NCI-H748 (cell line): ENCODE results near the gene TRERF1.

ENCODE experiments used
- DNase-seq: peaks from one replicate; lab custom pipeline; 2025; ENCODE audit not compliant: unreplicated experiment; lab: John Stamatoyannopoulos, UW

The TRERF1 gene

GRCh38 chr6:42279966-42280629 is 171.6 kb downstream of the TRERF1 start:
- no peak for DNase-seq

GRCh38 chr6:42279144-42279781 is 172.5 kb downstream of the TRERF1 start:
- no peak for DNase-seq

- no peak for DNase-seq
Observed at GRCh38 chr6:42278131-42278853, 173.4 kb downstream of the TRERF1 start.

- no peak for DNase-seq
Observed at GRCh38 chr6:42276034-42276890, 175.5 kb downstream of the TRERF1 start.

GRCh38 chr6:42275376-42276033 is 176.2 kb downstream of the TRERF1 start:
- DNase-seq = no peak

- DNase-seq = no peak
Observed at GRCh38 chr6:42274898-42275297, 176.8 kb downstream of the TRERF1 start.

- no peak for DNase-seq
Observed at GRCh38 chr6:42271834-42272805, 179.6 kb downstream of the TRERF1 start.

GRCh38 chr6:42269974-42270510 is 181.7 kb downstream of the TRERF1 start:
- DNase-seq = no peak

GRCh38 chr6:42269553-42269952 is 182.2 kb downstream of the TRERF1 start:
- no peak for DNase-seq

- no peak for DNase-seq
Observed at GRCh38 chr6:42268835-42269204, 182.9 kb downstream of the TRERF1 start.

GRCh38 chr6:42268016-42268834 is 183.5 kb downstream of the TRERF1 start:
- DNase-seq = no peak

- no peak for DNase-seq
Observed at GRCh38 chr6:42266538-42266937, 185.2 kb downstream of the TRERF1 start.

- no peak for DNase-seq
Observed at GRCh38 chr6:42264852-42265390, 186.8 kb downstream of the TRERF1 start.

- no peak for DNase-seq
Observed at GRCh38 chr6:42264162-42264851, 187.4 kb downstream of the TRERF1 start.

- DNase-seq = no peak
Observed at GRCh38 chr6:42263165-42263728, 188.5 kb downstream of the TRERF1 start.

GRCh38 chr6:42260972-42261371 is 190.8 kb downstream of the TRERF1 start:
- peak; percentile 20 for DNase-seq

- DNase-seq = no peak
Observed at GRCh38 chr6:42260396-42260888, 191.3 kb downstream of the TRERF1 start.
